Panc1 (cell line): ENCODE measurements around the gene HMCES. TPM values are rescaled to one million over a fixed set of nuclear protein-coding genes. Genes with fewer than 3 reads are reported as not detected.

Source experiments
- ATAC-seq: fragments of 200-7000 bp; cut with Tn5 transposase; 2 replicates; pipeline ENCODE4 v1.9.1; 2020; ENCODE audit warnings: mild to moderate bottlenecking, moderate library complexity
- BruUV-seq: library from RNA; stranded (reverse); fragments of 400-500 nt; replicated peaks from 2 replicates; lab custom pipeline; 2021; lab: Mats Ljungman, UMichigan
- CTCF ChIA-PET: fragments of 300-600 bp; sonication (Branson Sonifier 250); formaldehyde crosslinking; loops from one replicate; lab custom pipeline; 2022; ENCODE audit warnings: antibody characterized with exemption; lab: Charles Lee
- POLR2A ChIA-PET: fragments of 300-600 bp; sonication (Branson Sonifier 250); formaldehyde crosslinking; loops from one replicate; lab custom pipeline; 2022; ENCODE audit warnings: antibody characterized with exemption; lab: Charles Lee
- DNase-seq: peaks from one replicate; pipeline ENCODE4 v3.0.0-alpha.2; 2010; ENCODE audit warnings: low read depth, low spot score
- H3K27ac ChIP-seq: 2 replicates; pipeline ENCODE4 v1.5.1; 2011; ENCODE audit warnings: mild to moderate bottlenecking, low read length, inconsistent platforms
- H3K27me3 ChIP-seq: fragments of 200-500 bp; sonication (Bioruptor generic); 2 replicates; pipeline ENCODE4 v1.6.0; 2014; ENCODE audit warnings: low read length, inconsistent platforms; ENCODE audit not compliant: control insufficient read depth, insufficient read depth
- H3K36me3 ChIP-seq: fragments of 200-500 bp; sonication (Bioruptor generic); 2 replicates; pipeline ENCODE4 v1.5.1; 2014; ENCODE audit warnings: inconsistent platforms, mild to moderate bottlenecking, low read length, moderate library complexity; ENCODE audit not compliant: control insufficient read depth, insufficient read depth
- H3K4me1 ChIP-seq: 2 replicates; pipeline ENCODE4 v1.5.1; 2011; ENCODE audit warnings: inconsistent platforms, mild to moderate bottlenecking, low read length, moderate library complexity; ENCODE audit not compliant: control insufficient read depth, insufficient read depth
- H3K4me3 ChIP-seq, 2 experiments: 2 replicates each; pipeline ENCODE4 v1.5.1; 2011 to 2012; ENCODE audit warnings: low read depth in 2 of 2, low read length in 2 of 2, mild to moderate bottlenecking in 2 of 2, inconsistent platforms in 1 of 2, moderate library complexity in 1 of 2
- H3K9me3 ChIP-seq: fragments of 200-500 bp; sonication (Bioruptor generic); 2 replicates; pipeline ENCODE4 v1.5.1; 2014; ENCODE audit warnings: low read depth, mild to moderate bottlenecking, inconsistent platforms, low read length, moderate library complexity; ENCODE audit not compliant: control insufficient read depth, insufficient read depth
- POLR2AphosphoS5 ChIP-seq: IDR thresholded peaks from 2 replicates; pipeline ENCODE4 v1.6.1; 2012; ENCODE audit warnings: mild to moderate bottlenecking, low read depth, low read length, moderate library complexity
- SIN3A ChIP-seq: IDR thresholded peaks from 2 replicates; pipeline ENCODE4 v1.6.1; 2012; ENCODE audit warnings: low read depth, mild to moderate bottlenecking, low read length, moderate library complexity, borderline replicate concordance; ENCODE audit not compliant: insufficient read depth
- TCF7L2 ChIP-seq: IDR thresholded peaks from 2 replicates; pipeline ENCODE4 v1.6.1; 2011; ENCODE audit warnings: mild to moderate bottlenecking, low read depth, low read length, inconsistent platforms
- in situ Hi-C: cut with HindIII; loops from 2 replicates; pipeline ENCODE4 v1.10.0; 2016; ENCODE audit warnings: low sequenced_read_pairs, low pct_unique_long_range_greater_than_20kb
- intact Hi-C: fragments of 100-400 bp; cut with micrococcal nuclease; formaldehyde crosslinking; loops from one replicate; pipeline ENCODE4 v1.10.0; 2022; ENCODE audit not compliant: unreplicated experiment
- total RNA-seq: library from RNA; stranded (reverse); gene quantifications from one replicate; pipeline ENCODE4 v1.2.1, GENCODE V29; 2021; ENCODE audit not compliant: unreplicated experiment
- TF ChIP-seq, protein P1 (sequence below): fragments of 450-650 bp; IDR thresholded peaks from 2 replicates; pipeline ENCODE4 v1.5.1; 2017; ENCODE audit warnings: mild to moderate bottlenecking
- TF ChIP-seq, protein P2 (sequence below), 2 experiments: IDR thresholded peaks; 2 replicates each; pipeline ENCODE4 v1.6.1; 2011 to 2012; ENCODE audit warnings: low read depth in 2 of 2, control low read depth in 1 of 2, low read length in 1 of 2, mild to moderate bottlenecking in 1 of 2, moderate library complexity in 1 of 2; ENCODE audit not compliant: insufficient read depth in 1 of 2

Gene HMCES
- total RNA-seq, 1 experiment from 2014 or later = 94.6 TPM

DNA sequence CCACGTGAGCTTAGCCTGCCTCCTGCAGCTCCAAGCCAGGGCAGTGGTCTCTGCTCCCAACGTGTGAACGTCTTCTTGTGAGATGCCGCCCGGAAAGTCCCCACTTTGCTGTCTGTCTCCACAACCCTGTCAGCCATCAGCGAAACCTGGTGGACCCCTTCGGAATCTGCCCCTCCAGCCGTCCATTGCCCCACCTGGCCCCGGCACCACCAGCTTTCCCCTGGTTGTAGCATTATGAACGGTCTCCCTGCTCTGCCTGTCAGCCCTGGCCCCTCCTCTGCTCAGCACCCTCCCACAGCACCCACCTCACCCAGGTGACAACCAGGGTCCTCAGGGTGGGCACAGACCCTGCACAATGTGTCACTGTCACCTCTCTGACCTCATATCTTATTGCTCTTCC, 71.1 kb downstream of the HMCES start:
- CTCF ChIA-PET = no interaction called here
- no peaks in the 10 kb centered on the region for H3K36me3 ChIP-seq
- DNase-seq (no peak), ATAC-seq (no peak)
- POLR2A ChIA-PET = no interaction called here
- H3K9me3 ChIP-seq = no peaks in the 10 kb centered on the region
- no peak overlapping the region for H3K4me3 ChIP-seq
- no peaks in the 10 kb centered on the region for H3K4me1 ChIP-seq
- in situ Hi-C loops = no loop called here
- no peak overlapping the region for H3K27ac ChIP-seq
- H3K27me3 ChIP-seq = no peaks in the 10 kb centered on the region
- intact Hi-C loops = no loop called here
- TF ChIP-seq, protein P1, sequence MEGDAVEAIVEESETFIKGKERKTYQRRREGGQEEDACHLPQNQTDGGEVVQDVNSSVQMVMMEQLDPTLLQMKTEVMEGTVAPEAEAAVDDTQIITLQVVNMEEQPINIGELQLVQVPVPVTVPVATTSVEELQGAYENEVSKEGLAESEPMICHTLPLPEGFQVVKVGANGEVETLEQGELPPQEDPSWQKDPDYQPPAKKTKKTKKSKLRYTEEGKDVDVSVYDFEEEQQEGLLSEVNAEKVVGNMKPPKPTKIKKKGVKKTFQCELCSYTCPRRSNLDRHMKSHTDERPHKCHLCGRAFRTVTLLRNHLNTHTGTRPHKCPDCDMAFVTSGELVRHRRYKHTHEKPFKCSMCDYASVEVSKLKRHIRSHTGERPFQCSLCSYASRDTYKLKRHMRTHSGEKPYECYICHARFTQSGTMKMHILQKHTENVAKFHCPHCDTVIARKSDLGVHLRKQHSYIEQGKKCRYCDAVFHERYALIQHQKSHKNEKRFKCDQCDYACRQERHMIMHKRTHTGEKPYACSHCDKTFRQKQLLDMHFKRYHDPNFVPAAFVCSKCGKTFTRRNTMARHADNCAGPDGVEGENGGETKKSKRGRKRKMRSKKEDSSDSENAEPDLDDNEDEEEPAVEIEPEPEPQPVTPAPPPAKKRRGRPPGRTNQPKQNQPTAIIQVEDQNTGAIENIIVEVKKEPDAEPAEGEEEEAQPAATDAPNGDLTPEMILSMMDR = no peak
- TF ChIP-seq TCF7L2 (no peak), SIN3A (no peak), POLR2AphosphoS5 (no peak)
- TF ChIP-seq, protein P2, sequence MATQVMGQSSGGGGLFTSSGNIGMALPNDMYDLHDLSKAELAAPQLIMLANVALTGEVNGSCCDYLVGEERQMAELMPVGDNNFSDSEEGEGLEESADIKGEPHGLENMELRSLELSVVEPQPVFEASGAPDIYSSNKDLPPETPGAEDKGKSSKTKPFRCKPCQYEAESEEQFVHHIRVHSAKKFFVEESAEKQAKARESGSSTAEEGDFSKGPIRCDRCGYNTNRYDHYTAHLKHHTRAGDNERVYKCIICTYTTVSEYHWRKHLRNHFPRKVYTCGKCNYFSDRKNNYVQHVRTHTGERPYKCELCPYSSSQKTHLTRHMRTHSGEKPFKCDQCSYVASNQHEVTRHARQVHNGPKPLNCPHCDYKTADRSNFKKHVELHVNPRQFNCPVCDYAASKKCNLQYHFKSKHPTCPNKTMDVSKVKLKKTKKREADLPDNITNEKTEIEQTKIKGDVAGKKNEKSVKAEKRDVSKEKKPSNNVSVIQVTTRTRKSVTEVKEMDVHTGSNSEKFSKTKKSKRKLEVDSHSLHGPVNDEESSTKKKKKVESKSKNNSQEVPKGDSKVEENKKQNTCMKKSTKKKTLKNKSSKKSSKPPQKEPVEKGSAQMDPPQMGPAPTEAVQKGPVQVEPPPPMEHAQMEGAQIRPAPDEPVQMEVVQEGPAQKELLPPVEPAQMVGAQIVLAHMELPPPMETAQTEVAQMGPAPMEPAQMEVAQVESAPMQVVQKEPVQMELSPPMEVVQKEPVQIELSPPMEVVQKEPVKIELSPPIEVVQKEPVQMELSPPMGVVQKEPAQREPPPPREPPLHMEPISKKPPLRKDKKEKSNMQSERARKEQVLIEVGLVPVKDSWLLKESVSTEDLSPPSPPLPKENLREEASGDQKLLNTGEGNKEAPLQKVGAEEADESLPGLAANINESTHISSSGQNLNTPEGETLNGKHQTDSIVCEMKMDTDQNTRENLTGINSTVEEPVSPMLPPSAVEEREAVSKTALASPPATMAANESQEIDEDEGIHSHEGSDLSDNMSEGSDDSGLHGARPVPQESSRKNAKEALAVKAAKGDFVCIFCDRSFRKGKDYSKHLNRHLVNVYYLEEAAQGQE (IDR thresholded peaks at IDR 0.05; ENCODE audit: insufficient read depth in 1 of 2, low read depth in 2 of 2, low read length in 1 of 2) = no peak
- no TSS peak for BruUV-seq

DNA sequence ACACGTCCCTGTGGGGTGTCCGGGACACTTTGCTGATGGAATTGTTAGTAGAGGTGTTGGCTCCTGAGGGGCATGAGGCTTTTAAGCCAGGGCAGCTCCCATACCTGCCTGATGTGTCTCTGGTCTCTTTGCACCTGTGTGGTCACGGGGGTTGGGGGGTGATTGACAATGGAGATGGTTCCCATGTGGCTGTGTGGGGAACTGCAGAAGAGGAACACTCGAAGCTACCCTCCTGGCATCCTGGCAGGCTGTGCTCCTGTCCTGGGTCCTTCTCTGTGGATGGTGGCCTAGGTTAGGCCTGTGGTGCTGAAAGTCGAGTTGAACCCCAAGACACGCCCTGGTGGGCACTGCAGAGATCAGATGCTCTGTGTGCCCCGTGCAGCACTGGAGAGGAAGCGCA, 73.4 kb downstream of the HMCES start:
- no peaks in the 10 kb centered on the region for H3K4me1 ChIP-seq
- intact Hi-C loops = no loop called here
- H3K36me3 ChIP-seq = no peaks in the 10 kb centered on the region
- ATAC-seq (peak; percentile 61; the same call in 1 of the 2 replicates), DNase-seq (no peak)
- TF ChIP-seq, protein P2 (IDR thresholded peaks at IDR 0.05; ENCODE audit: insufficient read depth in 1 of 2, low read depth in 2 of 2, low read length in 1 of 2) = no peak
- no peak for TF ChIP-seq POLR2AphosphoS5
- TF ChIP-seq TCF7L2 = no peak
- TF ChIP-seq, protein P1 = no peak
- no peak for TF ChIP-seq SIN3A
- no peak overlapping the region for H3K27ac ChIP-seq
- in situ Hi-C loops = no loop called here
- H3K9me3 ChIP-seq = no peaks in the 10 kb centered on the region
- CTCF ChIA-PET = interaction anchor here (0.5 to 2.0 kb wide), 3 partner anchors 31 to 50 kb away, joined by 3 to 5 read pairs (median 4); a partner anchor contains a TSS
- BruUV-seq = no TSS peak
- POLR2A ChIA-PET = no interaction called here
- no peaks in the 10 kb centered on the region for H3K27me3 ChIP-seq
- H3K4me3 ChIP-seq = no peak overlapping the region
